Measurements from ENCODE around the gene LCE1F. TPM values are rescaled to one million over a fixed set of nuclear protein-coding genes. Genes with fewer than 3 reads are reported as not detected.

The LCE1F gene
- polyA plus RNA-seq, 1 of the 3 experiments (the other 2 are of a cell fraction): not detected

DNA sequence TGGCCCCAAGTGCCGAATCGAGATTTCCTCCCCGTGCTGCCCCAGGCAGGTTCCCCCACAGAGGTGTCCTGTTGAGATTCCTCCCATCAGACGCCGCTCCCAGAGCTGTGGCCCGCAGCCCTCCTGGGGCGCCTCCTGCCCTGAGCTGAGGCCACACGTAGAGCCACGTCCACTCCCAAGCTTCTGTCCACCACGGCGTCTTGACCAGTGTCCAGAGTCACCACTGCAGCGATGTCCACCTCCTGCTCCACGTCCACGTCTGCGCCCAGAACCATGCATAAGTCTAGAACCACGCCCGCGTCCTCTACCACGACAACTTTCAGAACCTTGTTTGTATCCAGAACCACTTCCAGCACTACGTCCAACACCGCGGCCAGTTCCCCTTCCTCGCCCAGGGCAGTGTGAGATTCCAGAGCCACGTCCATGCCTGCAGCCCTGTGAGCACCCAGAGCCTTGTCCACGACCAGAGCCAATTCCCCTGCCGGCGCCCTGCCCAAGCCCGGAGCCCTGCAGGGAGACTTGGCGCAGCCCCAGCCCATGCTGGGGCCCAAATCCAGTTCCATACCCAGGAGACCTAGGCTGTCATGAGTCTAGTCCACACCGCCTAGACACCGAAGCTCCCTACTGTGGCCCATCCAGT lies 14.3 kb upstream of the LCE1F start:
- WGBS (ENCODE audit: low lambda C conversion rate): 27% methylated on average over 21 of the region's 31 CpGs
- no peak overlapping the region for H3K4me2 ChIP-seq

More for the DNA sequence above, 14.3 kb upstream of the LCE1F start:
- Histone ChIP-seq H2AFZ (ENCODE audit: low read depth) (no peak overlapping the region), H4K20me1 (ENCODE audit: insufficient read depth) (no peaks in the 10 kb centered on the region), H3K27ac (ENCODE audit: low read depth in 2 of 2, low read length in 1 of 2) (no peak overlapping the region), H3F3A (replicated peaks; ENCODE audit: insufficient read depth) (no peaks in the 10 kb centered on the region), H3K36me3 (replicated peaks in 1 of 2; ENCODE audit: control insufficient read depth in 1 of 2, insufficient read depth in 2 of 2, low read length in 1 of 2) (no peaks in the 10 kb centered on the region), H3K4me3 (ENCODE audit: low read depth in 2 of 2, low read length in 1 of 2) (no peak overlapping the region), H3K9me2 (no peaks in the 10 kb centered on the region), H3K27me3 (ENCODE audit: insufficient read depth) (peaks cover 28% of the 10 kb centered on the region; the same call in 1 of the 2 replicates), H3K4me1 (ENCODE audit: control insufficient read depth in 1 of 2, insufficient read depth in 2 of 2, low read depth in 1 of 2, low read length in 1 of 2) (no peaks in the 10 kb centered on the region), H3K79me2 (ENCODE audit: insufficient read depth) (no peaks in the 10 kb centered on the region), H3K9me3 (no peaks in the 10 kb centered on the region), H3K9ac (no peak overlapping the region)
- POLR2A ChIA-PET: interaction anchor here (0.6 kb wide), 1 partner anchor 219 kb away, joined by 3 read pairs; no protein-coding TSS in a partner anchor
- CTCF ChIA-PET: no interaction called here
- TF ChIP-seq PBX3 (IDR thresholded peaks at IDR 0.05) (no peak), RCOR1 (IDR thresholded peaks at IDR 0.05; ENCODE audit: low read length) (no peak), RFX5 (IDR thresholded peaks at IDR 0.05; ENCODE audit: low read length) (no peak), FOXM1 (IDR thresholded peaks at IDR 0.05; ENCODE audit: low read depth) (no peak), SIN3A (IDR thresholded peaks at IDR 0.05; ENCODE audit: borderline replicate concordance, low read depth, low read length) (no peak), RXRA (IDR thresholded peaks at IDR 0.05; ENCODE audit: borderline replicate concordance, low read depth) (no peak), NRF1 (IDR thresholded peaks at IDR 0.05; ENCODE audit: low read depth, low read length) (no peak), MEF2A (IDR thresholded peaks at IDR 0.05; ENCODE audit: borderline replicate concordance, low read depth) (no peak), EP300 (IDR thresholded peaks at IDR 0.05; ENCODE audit: borderline replicate concordance in 1 of 2, low read depth in 1 of 2, low read length in 1 of 2) (no peak), YY1 (IDR thresholded peaks at IDR 0.05; ENCODE audit: low read depth) (no peak), ZBTB33 (IDR thresholded peaks at IDR 0.05; ENCODE audit: borderline replicate concordance, low read depth) (no peak), TEAD4 (IDR thresholded peaks at IDR 0.05; ENCODE audit: borderline replicate concordance, insufficient read depth) (no peak), EZH2phosphoT487 (IDR thresholded peaks at IDR 0.05; ENCODE audit: borderline replicate concordance, low read depth) (no peak), REST (IDR thresholded peaks at IDR 0.05; ENCODE audit: low read depth, low read length) (no peak)
- TF ChIP-seq, protein P1, sequence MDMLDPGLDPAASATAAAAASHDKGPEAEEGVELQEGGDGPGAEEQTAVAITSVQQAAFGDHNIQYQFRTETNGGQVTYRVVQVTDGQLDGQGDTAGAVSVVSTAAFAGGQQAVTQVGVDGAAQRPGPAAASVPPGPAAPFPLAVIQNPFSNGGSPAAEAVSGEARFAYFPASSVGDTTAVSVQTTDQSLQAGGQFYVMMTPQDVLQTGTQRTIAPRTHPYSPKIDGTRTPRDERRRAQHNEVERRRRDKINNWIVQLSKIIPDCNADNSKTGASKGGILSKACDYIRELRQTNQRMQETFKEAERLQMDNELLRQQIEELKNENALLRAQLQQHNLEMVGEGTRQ (IDR thresholded peaks at IDR 0.05; ENCODE audit: borderline replicate concordance, low read depth, low read length): no peak
- no peak for DNase-seq
